HepG2 (cell line): ENCODE data around the gene OSBPL3. TPM values are rescaled to one million over a fixed set of nuclear protein-coding genes. Genes with fewer than 3 reads are reported as not detected.

ENCODE experiments used
- BCL3 ChIP-seq: sonication (generic); formaldehyde crosslinking; IDR thresholded peaks from 2 replicates; pipeline ENCODE4 v1.5.1; 2020; ENCODE audit warnings: mild to moderate bottlenecking, missing genetic modification reagents, moderate library complexity
- CHCHD3 ChIP-seq: sonication (generic); formaldehyde crosslinking; IDR thresholded peaks from 2 replicates; pipeline ENCODE4 v1.8.0; 2022; ENCODE audit warnings: mild to moderate bottlenecking, missing genetic modification reagents, moderate library complexity
- EP300 ChIP-seq, 3 experiments: sonication (generic) in 1 of 3; formaldehyde crosslinking in 1 of 3; IDR thresholded peaks; 2 replicates each; pipeline versions ENCODE4 v1.5.1 to v1.6.1; 2011 to 2020; ENCODE audit warnings: low read depth in 2 of 3, low read length in 2 of 3, borderline replicate concordance in 1 of 3, improper control_type of control experiment in 1 of 3, mild to moderate bottlenecking in 1 of 3, missing genetic modification reagents in 1 of 3, moderate library complexity in 1 of 3
- GATAD1 ChIP-seq: IDR thresholded peaks from 2 replicates; pipeline ENCODE4 v1.6.1; 2016; ENCODE audit warnings: missing genetic modification reagents, missing compliant biosample characterization
- HCFC1 ChIP-seq: fragments of 150-350 bp; IDR thresholded peaks from 2 replicates; pipeline ENCODE4 v1.6.1; 2014; ENCODE audit warnings: low read depth, low read length
- HOMEZ ChIP-seq: IDR thresholded peaks from 2 replicates; pipeline ENCODE4 v1.6.1; 2016; ENCODE audit warnings: low read depth
- MTA1 ChIP-seq: sonication (generic); formaldehyde crosslinking; IDR thresholded peaks from 2 replicates; pipeline ENCODE4 v1.4.0; 2020; ENCODE audit warnings: missing genetic modification reagents, mild to moderate bottlenecking, borderline replicate concordance
- NFIC ChIP-seq: IDR thresholded peaks from 2 replicates; pipeline ENCODE4 v1.6.1; 2012; ENCODE audit warnings: mild to moderate bottlenecking, low read length, inconsistent platforms
- PHF21A ChIP-seq: sonication (generic); formaldehyde crosslinking; IDR thresholded peaks from 2 replicates; pipeline ENCODE4 v1.5.0; 2020; ENCODE audit warnings: mild to moderate bottlenecking, missing genetic modification reagents
- ZC3H13 ChIP-seq: sonication (generic); formaldehyde crosslinking; IDR thresholded peaks from 2 replicates; pipeline ENCODE4 v1.8.1; 2023; ENCODE audit warnings: mild to moderate bottlenecking, missing genetic modification reagents, moderate library complexity
- ZNF256 ChIP-seq: sonication (generic); formaldehyde crosslinking; conservative IDR thresholded peaks from 2 replicates; pipeline ENCODE4 v1.4.0; 2020; ENCODE audit warnings: missing genetic modification reagents
- ZNF335 ChIP-seq: sonication (generic); formaldehyde crosslinking; IDR thresholded peaks from 2 replicates; pipeline ENCODE4 v1.4.0; 2020; ENCODE audit warnings: missing genetic modification reagents
- ZNF556 ChIP-seq: sonication (generic); formaldehyde crosslinking; IDR thresholded peaks from 2 replicates; pipeline ENCODE4 v1.4.0; 2020; ENCODE audit warnings: mild to moderate bottlenecking, missing genetic modification reagents, borderline replicate concordance
- ZNF574 ChIP-seq: sonication (generic); formaldehyde crosslinking; IDR thresholded peaks from 2 replicates; pipeline ENCODE4 v1.4.0; 2020; ENCODE audit warnings: missing genetic modification reagents
- ZNF614 ChIP-seq: IDR thresholded peaks from 2 replicates; pipeline ENCODE4 v1.6.1; 2018; ENCODE audit warnings: missing biosample characterization, missing genetic modification reagents, inconsistent platforms, borderline replicate concordance
- ZSCAN29 ChIP-seq: sonication (generic); formaldehyde crosslinking; conservative IDR thresholded peaks from 2 replicates; pipeline ENCODE4 v1.4.0; 2020; ENCODE audit warnings: mild to moderate bottlenecking, missing genetic modification reagents
- polyA plus RNA-seq, 8 experiments: library from polyadenylated mRNA; depleted of rRNA in 3 of 8; stranded (reverse) in 7 of 8; unstranded in 1 of 8; fragments of >200 nt; fragmentation: Illumina TruSeq in 4 of 8; extraction: Trizol in 4 of 8; gene quantifications; 2 replicates each; pipeline versions ENCODE4 v1.2.1 to v1.2.3, GENCODE V29; 2011 to 2016; ENCODE audit warnings: low read depth in 4 of 8, missing spikeins in 1 of 8, mixed read lengths in 1 of 8; ENCODE audit not compliant: insufficient read depth in 1 of 8
- total RNA-seq, 5 experiments: library from RNA; depleted of rRNA; stranded (reverse); fragments of >200 nt; fragmentation: Illumina TruSeq; extraction: Trizol; gene quantifications; 2 replicates each; pipeline ENCODE4 v1.2.3, GENCODE V29; 2016; ENCODE audit warnings: low read depth in 1 of 5
- TF ChIP-seq, protein P1 (sequence below): sonication (generic); formaldehyde crosslinking; IDR thresholded peaks from 2 replicates; pipeline ENCODE4 v1.4.0; 2020; ENCODE audit warnings: missing genetic modification reagents
- TF ChIP-seq, protein P2 (sequence below): sonication (generic); formaldehyde crosslinking; IDR thresholded peaks from 2 replicates; pipeline ENCODE4 v1.4.0; 2020; ENCODE audit warnings: missing genetic modification reagents
- TF ChIP-seq, protein P3 (sequence below): sonication (generic); formaldehyde crosslinking; IDR thresholded peaks from 2 replicates; pipeline ENCODE4 v1.8.1; 2023; ENCODE audit warnings: missing genetic modification reagents, inconsistent platforms, borderline replicate concordance

OSBPL3 gene
- total and polyA plus RNA-seq, 2 of the 13 experiments (the other 11 are each of a cell fraction or from before 2014, with no cell fraction given): 8.8 to 28.9 TPM

DNA sequence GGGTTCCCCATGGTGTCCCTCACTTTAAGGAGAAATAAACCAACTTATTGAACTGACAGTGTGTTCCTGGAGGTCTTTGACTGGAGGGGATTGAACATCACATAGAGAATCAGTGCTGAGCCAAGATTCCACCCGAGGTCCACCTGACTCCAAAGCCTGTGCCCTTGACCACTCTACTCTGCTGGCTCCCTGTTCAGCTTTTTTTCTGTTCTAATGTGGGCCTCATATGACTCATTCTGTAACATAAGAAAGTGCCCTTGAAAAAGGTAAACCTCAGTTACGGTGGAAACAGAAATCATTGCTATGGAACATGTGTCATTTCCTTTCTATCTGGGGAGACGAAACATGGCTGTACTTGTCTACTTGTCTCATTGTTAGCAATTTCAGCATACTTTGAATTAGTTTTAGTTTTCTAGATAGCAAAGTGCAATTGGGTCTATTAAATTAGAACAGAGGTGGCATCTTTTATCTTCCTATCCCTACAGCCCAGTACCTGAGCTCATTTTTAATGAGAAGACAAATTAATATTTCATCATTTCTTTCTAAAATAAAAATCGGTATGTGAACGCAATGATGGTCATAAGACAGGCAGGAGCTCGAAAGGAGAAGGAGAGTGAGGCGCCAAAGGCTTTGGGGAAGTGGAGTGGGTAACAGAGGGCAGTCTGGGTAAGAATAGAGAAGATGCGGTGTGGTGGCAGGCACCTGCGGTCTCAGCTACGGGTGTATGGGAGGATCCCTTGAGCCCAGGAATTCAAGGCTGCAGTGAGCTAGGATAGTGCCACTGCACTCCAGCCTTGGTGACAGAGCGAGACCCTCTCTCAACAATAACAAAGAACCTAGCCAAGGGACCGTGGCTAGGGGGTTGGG is 224.2 kb downstream of the OSBPL3 start (continued):
- TF ChIP-seq EP300 (IDR thresholded peaks at IDR 0.05; ENCODE audit: low read depth in 2 of 2, low read length in 2 of 2) (peak in 1 of 2 experiments; percentile 50; a peak in 1 of 4 replicates), EP300 (CRISPR knock-in tag; IDR thresholded peaks at IDR 0.05; ENCODE audit: borderline replicate concordance) (no peak), MTA1 (CRISPR knock-in tag) (no peak), PHF21A (no peak), ZNF335 (0 out of 2 replicates have a peak, but pooled peaks have one; percentile 30), ZNF556 (no peak), ZNF614 (CRISPR knock-in tag) (no peak; the same call in 1 of the 2 replicates), ZNF256 (no peak), ZSCAN29 (CRISPR knock-in tag) (no peak), GATAD1 (CRISPR knock-in tag) (peak; percentile 32; the same call in 1 of the 2 replicates), ZC3H13 (CRISPR knock-in tag) (no peak), NFIC (0 out of 2 replicates have a peak, but pooled peaks have one; percentile 33), ZNF574 (CRISPR knock-in tag) (no peak), HOMEZ (CRISPR knock-in tag) (0 out of 2 replicates have a peak, but pooled peaks have one; percentile 47), CHCHD3 (CRISPR knock-in tag) (no peak), BCL3 (CRISPR knock-in tag) (no peak), HCFC1 (no peak)
- TF ChIP-seq, protein P1, sequence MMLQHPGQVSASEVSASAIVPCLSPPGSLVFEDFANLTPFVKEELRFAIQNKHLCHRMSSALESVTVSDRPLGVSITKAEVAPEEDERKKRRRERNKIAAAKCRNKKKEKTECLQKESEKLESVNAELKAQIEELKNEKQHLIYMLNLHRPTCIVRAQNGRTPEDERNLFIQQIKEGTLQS: no peak
- TF ChIP-seq, protein P2, sequence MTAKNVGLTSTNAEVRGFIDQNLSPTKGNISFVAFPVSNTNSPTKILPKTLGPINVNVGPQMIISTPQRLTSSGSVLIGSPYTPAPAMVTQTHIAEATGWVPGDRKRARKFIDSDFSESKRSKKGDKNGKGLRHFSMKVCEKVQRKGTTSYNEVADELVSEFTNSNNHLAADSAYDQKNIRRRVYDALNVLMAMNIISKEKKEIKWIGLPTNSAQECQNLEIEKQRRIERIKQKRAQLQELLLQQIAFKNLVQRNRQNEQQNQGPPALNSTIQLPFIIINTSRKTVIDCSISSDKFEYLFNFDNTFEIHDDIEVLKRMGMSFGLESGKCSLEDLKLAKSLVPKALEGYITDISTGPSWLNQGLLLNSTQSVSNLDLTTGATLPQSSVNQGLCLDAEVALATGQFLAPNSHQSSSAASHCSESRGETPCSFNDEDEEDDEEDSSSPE (CRISPR knock-in tag): no peak
- TF ChIP-seq, protein P3, sequence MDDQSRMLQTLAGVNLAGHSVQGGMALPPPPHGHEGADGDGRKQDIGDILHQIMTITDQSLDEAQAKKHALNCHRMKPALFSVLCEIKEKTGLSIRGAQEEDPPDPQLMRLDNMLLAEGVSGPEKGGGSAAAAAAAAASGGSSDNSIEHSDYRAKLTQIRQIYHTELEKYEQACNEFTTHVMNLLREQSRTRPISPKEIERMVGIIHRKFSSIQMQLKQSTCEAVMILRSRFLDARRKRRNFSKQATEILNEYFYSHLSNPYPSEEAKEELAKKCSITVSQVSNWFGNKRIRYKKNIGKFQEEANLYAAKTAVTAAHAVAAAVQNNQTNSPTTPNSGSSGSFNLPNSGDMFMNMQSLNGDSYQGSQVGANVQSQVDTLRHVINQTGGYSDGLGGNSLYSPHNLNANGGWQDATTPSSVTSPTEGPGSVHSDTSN (CRISPR knock-in tag): no peak
